ENCODE measurements around the gene RAB3IL1.
"Not testable (repeated sequence)": the region's sequence is repeated elsewhere in the genome, so short reads cannot be mapped to it uniquely, and the experiment has no call there.

RAB3IL1 gene, protein sequence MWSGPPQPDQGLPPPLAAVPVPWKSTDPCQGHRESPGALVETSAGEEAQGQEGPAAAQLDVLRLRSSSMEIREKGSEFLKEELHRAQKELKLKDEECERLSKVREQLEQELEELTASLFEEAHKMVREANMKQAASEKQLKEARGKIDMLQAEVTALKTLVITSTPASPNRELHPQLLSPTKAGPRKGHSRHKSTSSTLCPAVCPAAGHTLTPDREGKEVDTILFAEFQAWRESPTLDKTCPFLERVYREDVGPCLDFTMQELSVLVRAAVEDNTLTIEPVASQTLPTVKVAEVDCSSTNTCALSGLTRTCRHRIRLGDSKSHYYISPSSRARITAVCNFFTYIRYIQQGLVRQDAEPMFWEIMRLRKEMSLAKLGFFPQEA

DNA sequence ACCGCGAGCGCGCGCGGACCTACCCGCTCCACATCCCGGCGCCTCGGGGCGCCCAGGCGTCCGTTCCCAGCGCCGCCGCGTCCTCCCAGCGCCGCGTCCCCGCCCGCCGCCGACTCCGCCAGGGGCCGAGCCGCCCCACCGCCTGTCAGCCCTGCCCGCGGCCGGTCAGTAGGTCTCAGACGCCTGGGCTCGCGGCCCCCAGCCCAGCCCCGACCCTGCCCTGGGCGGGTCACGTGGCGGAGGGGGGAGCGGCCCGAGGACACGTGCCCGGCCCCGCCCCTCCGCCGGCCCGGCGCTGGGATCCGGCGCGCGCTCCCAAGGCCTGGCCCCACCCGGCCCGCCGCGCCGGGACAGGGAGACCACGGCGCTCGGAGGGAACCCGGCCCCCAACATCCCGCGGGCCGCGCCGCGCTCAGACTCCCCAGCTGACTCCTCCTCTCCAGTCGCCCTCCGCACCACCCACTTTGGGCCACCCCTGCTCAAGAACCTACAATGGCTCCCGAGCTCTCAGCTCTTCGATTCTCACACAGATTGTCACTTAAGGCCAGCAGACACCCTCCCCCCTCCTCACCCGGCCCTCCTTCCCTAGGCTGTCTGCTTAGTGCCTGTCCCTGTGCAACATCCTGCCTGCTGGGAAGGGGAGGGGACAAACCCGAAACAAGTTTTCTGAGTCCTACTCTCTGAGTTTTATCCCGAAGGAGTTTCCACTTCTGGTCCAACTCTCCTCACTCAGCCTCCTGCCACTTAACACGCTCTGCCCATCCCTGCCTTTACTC is at the start of gene RAB3IL1:
TSS of gene RAB3IL1 (minus strand) at position 233 of the 776 bp plus-strand sequence. CDS start at position 34, 199 bp downstream.
- no peak for TF ChIP-seq CTCF (IDR thresholded peaks at IDR 0.05)
- H3K4me1 ChIP-seq = peaks cover 0 to 21% (median 12%) of the 10 kb centered on the region in 4 donors
- H3K36me3 ChIP-seq = no peaks in the 10 kb centered on the region
- H3K27me3 ChIP-seq = peaks cover 0 to 23% of the 10 kb centered on the region in 2 donors
- peak within 1 kb of the TSS; percentile 64 to 71 for H3K27ac ChIP-seq
- no peaks in the 10 kb centered on the region for H3K9me3 ChIP-seq
- intact Hi-C loops (cut with DNase I; ENCODE audit: low total_unique reads) = no loop called here
- H3K4me3 ChIP-seq = peak within 1 kb of the TSS; percentile 62 to 67
- DNase-seq = peak in 1 of 2 donors; percentile 74

- H3K27me3 ChIP-seq = no peaks in the 10 kb centered on the region
- peak overlapping the region; percentile 98 to 100 for H3K27ac ChIP-seq
- peak overlapping the region; percentile 68 to 95 for H3K4me3 ChIP-seq
- intact Hi-C loops (cut with DNase I; ENCODE audit: low total_unique reads) = loop anchor here (5.0 kb wide), 1 partner anchor 74 kb away; the partner anchor contains the start of gene FADS3
- H3K4me1 ChIP-seq = peaks cover 6 to 79% (median 64%) of the 10 kb centered on the region in 4 donors
- no peaks in the 10 kb centered on the region for H3K9me3 ChIP-seq
- no peak for DNase-seq
- peaks cover 32 to 44% (median 43%) of the 10 kb centered on the region in 3 donors for H3K36me3 ChIP-seq
- TF ChIP-seq CTCF (IDR thresholded peaks at IDR 0.05) = no peak
These were observed 49.4 kb upstream of the RAB3IL1 start for GRCh38 chr11:61966734-61967115.

- not testable (repeated sequence) for H3K27me3 ChIP-seq, H3K9me3 ChIP-seq
- H3K27ac ChIP-seq = peak overlapping the region; percentile 98 to 100
- peak overlapping the region; percentile 68 to 95 for H3K4me3 ChIP-seq
- H3K36me3 ChIP-seq = peaks cover 32 to 49% (median 43%) of the 10 kb centered on the region in 3 donors
- peak in 1 of 2 donors; percentile 65 for DNase-seq
- intact Hi-C loops (cut with DNase I; ENCODE audit: low total_unique reads) = loop anchor here (5.0 kb wide), 1 partner anchor 72 kb away; the partner anchor contains the start of gene FADS3
- H3K4me1 ChIP-seq = peaks cover 0 to 66% (median 53%) of the 10 kb centered on the region in 4 donors
These were observed 47.4 kb upstream of the RAB3IL1 start for GRCh38 chr11:61964666-61965271.

DNA sequence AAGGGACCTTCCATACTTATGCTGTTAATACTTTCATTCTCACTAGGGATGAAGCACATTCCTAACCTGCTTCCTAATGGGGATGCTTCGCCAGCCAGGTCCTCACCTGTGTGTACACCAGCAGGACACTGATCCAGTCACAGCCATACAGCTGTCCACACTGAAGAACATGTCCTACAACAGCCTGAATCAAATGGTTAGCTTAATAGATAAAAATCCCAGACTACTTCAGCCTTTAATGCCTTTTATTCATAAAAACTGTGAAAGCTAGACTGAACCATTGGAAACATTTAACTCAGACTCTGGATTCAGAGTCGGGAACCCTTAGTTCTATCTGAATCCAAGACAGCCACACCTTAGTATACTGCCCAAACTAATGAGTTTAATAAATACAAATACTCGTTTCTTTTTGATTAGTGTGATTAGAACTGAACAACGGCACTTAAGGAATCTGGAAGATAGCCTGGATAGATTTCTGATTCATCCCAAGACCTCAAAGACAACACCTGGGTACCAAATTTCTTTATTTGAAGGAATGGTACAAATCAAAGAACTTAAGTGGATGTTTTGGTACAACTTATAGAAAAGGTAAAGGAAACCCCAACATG is 46.8 kb upstream of the RAB3IL1 start:
- peaks cover 0 to 60% (median 49%) of the 10 kb centered on the region in 4 donors for H3K4me1 ChIP-seq

More for the DNA sequence above, 46.8 kb upstream of the RAB3IL1 start:
- Histone ChIP-seq H3K36me3 (peaks cover 32 to 49% (median 43%) of the 10 kb centered on the region in 3 donors), H3K9me3 (no peaks in the 10 kb centered on the region), H3K27me3 (no peaks in the 10 kb centered on the region), H3K27ac (peak overlapping the region in 1 of 2 donors; percentile 100), H3K4me3 (peak overlapping the region in 1 of 2 donors; percentile 68)
- no peak for DNase-seq
- intact Hi-C loops (cut with DNase I; ENCODE audit: low total_unique reads) = no loop called here
- TF ChIP-seq CTCF (IDR thresholded peaks at IDR 0.05) = no peak
